ENCODE measurements around the gene IP6K3.

Gene IP6K3

DNA sequence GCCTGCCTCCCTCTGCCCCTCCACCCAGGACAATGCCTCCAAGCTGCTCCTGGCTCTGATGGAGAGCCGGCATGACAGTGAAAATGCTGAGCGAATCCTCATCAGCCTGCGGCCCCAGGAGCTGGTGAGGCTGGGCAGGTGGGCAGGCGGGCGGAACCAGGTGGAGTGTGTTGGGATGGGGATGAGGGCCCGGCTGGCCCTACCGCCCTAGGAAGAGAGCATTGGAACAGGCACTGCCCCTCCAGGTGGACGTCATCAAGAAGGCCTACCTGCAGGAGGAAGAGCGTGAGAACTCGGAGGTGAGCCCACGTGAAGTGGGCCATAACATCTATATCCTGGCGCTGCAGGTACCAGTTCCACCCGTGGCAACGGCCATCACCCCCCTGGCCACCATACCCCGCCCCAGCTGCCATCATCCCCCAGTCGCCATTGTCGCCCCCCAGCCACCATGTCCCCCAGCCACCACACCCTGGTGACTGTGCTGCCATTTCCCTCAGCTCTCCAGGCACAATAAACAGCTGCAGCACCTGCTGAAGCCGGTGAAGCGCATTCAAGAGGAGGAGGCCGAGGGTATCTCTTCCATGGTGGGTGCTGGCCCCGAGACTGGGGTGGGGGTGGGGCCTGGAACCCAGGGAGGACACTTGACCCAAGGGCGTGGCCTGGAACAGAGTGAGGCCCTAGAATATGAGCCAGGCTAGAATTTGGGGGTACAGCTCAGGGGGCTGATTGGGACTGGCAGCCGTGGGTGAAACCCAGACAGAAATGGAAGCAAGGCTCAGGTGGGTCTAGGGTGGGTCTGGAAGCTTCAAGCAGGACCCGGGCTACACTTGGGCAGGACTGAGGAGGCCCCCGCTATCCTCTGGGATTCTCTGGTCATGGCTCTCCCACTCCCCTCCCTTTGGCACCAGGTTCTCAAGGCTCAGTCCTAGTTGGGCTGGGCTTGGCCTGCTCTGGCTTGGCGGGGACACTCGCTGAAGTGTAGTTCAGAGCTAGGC, 59.4 kb downstream of the IP6K3 start:
- DNase-seq = no peak

DNA sequence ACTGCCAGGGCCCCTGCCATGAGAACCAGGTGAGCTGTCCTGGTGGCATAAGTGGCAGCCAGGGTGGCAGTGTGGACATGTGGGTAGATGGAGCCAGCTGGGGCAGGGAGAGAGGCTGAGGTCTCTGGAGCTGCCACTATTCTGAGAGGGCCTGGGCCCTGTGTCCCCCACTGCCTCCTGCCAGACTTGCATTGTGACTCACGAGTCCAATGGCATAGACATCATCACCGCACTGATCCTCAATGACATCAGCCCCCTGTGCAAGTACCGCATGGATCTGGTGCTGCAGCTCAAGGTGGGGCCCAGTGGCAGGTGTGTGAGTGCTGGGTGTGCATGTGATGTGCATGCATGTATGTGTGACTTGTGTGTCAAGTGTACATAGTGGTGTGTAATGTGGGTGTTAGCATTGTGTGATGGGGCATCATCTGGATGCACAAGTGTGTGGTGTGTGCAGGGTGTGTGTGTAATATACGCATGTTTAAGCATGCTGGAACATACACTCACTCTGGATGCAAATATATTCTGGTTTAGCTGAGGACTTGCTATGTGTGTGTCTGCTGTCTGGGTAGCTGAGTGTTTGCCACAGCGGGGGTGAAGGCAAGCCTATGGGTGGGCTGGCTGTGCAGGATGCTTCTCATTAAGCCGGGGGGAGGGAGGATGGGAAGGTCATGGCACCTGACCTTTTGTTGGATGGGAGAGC, 60.3 kb downstream of the IP6K3 start:
- no peak for DNase-seq

DNA sequence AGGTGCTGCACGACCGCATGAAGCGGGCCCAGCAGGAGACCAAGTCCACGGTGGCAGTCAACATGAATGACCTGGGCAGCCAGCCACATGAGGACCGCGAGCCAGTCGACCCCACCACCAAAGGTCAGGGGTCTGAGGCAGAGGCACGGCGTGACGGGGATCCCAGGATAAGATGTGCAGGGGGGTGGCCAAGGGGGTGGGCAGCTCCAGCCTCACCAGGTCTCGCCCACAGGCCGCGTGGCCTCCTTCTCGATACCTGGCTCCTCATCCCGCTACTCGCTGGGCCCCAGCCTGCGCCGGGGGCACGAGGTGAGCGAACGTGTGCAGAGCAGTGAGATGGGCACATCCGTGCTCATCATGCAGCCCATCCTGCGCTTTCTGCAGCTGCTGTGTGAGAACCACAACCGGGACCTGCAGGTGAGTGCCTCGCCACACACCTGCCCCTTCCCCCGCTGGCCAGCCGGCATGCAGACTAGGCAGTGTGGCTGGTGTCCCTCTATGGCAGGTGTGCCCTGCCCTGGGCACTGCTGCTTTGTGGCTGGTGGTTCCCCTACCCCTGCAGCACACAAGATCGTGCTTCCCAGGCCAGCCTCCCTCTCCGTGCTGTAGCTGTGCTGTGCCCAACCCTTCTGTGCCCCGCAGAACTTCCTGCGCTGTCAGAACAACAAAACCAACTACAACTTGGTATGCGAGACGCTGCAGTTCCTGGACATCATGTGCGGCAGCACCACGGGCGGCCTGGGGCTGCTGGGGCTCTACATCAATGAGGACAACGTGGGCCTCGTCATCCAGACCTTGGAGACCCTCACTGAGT, 61.1 kb downstream of the IP6K3 start:
- no peak for DNase-seq

DNA sequence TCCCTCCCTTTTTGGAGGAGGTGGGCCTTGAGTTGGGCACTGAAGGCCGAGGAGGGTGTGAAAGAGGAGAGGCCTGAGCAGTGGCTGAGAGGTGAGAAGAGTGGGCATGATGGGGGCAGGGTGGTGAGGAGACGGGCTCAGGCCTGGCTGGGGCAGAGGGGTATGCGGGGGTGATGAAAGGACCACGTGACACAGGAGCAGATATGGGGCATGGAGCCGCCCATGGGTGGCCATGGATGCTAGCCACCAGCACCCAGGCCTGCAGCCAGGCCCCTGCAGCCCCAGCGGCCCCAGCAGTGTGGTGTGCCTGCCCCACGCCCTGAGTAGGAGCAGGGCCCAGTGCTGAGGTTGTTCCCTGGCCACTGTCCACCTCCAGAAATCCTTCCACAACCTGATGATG, 61.7 kb downstream of the IP6K3 start:
- DNase-seq = no peak

DNA sequence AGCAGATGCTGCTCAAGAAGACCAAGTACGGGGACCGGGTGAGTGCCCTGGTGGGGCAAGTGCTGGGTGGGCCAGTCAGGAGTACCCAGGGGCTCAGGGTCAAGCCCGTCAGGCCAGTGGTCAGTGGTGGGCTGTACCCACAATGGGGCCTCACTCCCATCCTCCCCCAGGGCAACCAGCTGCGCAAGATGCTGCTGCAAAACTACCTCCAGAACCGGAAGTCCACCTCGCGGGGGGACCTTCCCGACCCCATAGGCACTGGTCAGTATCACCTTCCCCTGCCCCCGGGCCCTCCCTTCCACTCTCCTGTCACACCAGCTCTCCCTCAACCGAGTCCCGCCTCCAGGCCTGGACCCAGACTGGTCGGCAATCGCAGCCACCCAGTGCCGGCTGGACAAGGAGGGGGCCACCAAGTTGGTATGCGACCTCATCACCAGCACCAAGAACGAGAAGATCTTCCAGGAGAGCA, 62.2 kb downstream of the IP6K3 start:
- no peak for DNase-seq

DNA sequence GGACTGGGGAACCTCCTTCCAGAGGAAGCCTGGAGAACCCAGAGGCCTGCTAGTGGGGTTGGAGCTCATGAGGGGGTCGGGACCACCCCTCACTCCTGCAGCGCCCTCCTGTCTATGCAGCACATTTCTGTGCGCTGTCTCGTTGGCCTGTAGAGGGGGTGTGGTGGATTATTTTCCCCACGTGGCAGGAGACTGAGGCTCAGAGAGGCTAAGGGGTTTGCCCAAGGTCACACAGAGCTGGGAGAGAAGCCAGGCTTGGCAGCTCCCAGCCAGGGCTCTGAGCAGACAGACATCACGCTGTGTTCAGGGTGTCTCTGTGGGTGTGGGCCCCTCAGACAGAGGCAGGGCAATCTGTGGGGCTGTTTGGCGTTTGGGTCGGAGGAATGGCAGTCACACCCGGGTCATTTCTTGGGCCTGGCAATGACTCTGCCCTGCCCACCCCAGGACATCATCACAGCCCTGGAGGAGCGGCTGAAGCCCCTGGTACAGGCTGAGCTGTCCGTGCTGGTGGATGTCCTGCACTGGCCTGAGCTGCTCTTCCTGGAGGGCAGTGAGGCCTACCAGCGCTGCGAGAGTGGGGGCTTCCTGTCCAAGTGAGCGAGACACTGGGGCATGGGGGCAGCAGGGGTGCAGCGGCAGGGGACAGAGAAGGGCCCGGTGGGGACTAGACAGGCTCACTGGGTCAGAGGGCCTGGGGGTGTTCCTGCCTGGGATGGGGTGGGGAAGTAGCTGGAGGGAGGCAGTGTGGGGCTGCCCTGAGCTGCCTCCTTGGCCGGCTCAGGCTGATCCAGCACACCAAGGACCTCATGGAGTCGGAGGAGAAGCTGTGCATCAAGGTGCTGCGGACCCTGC, 62.9 kb downstream of the IP6K3 start:
- no peak for DNase-seq

DNA sequence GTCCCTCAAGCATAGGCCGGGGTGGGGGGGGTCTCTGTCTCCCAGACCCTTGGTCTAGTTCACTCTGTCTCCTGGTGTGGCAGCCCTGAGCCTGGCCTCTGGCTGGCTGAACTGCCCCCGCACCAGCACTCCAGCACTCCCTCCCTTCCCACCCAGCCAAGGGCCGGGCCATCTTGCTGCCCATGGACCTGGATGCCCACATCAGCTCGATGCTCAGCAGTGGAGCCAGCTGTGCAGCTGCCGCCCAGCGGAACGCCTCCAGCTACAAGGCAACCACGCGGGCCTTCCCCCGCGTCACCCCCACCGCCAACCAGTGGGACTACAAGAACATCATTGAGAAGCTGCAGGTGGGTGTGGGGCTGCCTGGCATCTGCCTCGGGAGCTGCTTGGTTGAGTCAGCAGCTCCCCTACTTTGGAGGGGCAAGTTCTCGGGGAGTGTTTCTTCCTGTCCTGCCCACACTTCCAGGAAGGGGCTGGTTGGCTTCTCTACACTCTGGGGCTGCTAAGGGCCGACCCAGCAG, 63.6 kb downstream of the IP6K3 start:
- DNase-seq = no peak

DNA sequence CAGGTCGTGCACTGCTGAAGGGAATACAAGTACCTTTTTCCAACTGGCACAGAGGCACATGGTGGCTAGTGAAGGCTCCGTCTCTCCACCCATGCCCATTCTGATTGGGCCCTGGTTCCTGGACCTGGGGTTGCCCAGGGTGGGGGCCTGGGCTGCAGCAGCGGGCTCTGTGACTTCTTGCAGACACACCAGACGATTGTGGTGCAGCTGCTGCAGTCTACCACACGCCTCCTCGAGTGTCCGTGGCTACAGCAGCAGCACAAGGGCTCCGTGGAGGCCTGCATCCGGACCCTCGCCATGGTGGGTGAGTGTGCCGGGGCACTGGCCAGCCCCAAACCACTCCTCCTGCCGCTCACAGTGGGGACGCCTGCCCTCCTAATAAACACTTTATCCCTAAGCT, 64.4 kb downstream of the IP6K3 start:
- DNase-seq = no peak

DNA sequence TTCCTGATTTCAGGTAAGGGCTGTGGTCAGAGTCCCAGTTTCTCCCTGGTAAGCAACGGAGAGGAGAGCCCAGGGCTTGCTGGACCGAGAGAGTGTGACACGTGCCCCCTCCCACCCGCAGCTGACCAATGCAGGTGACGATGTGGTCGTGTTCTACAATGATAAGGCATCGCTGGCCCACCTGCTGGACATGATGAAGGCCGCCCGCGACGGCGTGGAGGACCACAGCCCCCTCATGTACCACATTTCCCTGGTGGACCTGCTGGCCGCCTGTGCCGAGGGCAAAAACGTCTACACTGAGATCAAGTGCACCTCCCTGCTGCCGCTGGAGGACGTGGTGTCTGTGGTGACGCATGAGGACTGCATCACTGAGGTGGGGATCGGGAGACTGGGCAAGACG, 66.9 kb downstream of the IP6K3 start:
- no peak for DNase-seq

DNA sequence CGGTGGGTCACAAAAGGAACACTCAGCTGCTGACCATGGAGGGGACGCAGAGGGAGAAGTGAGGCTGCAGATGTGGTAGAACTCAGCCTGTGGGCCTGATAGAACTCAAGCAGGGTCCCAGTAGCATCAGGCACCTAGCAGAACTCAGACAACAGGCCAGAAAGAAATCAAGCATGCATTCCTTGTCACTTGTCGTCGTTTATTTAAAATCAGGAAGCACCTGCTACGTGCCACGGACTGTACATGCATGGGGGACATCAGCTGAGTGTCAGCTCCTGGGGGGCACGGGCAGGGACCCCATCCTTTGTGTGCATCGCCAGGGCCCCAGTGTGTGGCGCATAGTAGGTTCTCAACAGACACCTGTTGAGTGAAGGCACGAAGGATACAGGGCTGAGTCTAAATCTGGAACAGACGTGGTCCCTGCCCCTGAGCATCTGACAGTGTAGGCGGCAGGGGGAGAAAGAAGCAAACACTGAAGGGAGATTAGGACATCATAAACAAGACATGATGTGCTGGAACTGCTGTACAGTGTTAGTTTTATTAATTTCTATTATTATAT, 67.7 kb downstream of the IP6K3 start:
- no peak for DNase-seq

DNA sequence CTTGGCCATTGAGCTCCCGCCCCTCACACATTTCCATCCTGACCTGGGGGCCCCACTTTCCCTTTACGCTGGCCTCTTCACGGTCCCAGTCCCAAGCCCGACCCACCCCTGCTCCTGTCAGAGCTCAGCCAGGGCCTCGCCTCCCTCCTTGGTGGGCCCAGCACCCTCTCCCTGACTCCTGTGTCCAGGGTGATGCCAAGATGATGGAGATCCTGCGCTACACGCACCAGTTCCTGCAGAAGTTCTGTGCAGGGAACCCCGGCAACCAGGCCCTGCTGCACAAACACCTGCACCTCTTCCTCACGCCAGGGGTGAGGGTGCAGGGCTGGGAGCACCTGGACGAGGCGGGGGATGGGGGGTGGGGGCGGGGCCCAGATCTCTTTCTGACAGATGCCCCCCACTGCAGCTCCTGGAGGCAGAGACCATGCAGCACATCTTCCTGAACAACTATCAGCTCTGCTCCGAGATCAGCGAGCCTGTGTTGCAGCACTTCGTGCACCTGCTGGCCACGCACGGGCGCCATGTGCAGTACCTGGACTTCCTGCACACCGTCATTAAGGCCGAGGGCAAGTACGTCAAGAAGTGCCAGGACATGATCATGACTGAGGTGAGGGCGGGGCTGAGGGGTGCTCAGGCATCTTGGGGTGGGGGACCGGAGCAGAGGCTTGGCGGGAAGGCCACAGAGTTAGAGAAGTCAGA, 68.3 kb downstream of the IP6K3 start:
- no peak for DNase-seq

DNA sequence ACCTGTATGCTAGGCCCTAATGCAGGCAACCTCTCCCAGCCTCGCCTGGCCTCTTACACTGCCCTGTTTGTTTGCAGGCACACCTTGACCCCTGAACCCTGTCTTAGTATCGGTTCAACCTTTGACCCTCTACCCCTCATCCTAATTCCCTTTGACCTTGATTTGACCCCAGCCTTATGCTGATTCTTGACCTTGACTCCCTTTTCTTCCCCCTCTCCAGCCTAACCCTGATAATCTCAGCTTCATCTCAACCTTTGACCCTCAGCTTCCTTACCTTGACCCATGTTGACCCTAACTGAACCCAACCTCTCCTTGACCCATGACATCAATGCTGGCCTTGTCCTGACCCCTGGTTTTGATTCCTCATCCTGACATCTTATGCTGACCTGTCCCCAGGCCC, 69.0 kb downstream of the IP6K3 start:
- no peak for DNase-seq

DNA sequence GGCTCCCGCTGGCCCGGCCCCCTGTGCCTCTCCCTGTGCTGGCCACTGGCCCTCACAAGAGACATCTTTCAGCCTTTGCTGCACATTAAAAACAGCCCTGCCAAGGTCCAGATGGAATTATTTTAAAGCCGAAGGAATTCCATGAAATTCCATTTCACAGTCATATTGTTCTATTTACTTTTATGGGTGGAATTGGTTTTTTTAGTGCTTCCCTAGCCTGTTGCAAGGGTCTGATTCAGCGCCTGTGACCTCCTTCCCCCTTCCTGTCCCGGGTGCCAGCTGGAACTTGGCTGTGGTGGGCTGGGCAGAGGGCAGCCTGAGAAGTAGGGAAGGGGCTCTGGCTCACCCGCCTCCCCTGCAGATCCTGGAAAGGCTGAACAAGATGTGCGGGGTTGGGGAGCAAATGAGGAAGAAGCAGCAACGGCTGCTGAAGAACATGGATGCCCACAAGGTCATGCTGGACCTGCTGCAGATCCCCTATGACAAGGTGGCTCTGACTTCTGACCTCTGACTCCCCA, 69.5 kb downstream of the IP6K3 start:
- no peak for DNase-seq

DNA sequence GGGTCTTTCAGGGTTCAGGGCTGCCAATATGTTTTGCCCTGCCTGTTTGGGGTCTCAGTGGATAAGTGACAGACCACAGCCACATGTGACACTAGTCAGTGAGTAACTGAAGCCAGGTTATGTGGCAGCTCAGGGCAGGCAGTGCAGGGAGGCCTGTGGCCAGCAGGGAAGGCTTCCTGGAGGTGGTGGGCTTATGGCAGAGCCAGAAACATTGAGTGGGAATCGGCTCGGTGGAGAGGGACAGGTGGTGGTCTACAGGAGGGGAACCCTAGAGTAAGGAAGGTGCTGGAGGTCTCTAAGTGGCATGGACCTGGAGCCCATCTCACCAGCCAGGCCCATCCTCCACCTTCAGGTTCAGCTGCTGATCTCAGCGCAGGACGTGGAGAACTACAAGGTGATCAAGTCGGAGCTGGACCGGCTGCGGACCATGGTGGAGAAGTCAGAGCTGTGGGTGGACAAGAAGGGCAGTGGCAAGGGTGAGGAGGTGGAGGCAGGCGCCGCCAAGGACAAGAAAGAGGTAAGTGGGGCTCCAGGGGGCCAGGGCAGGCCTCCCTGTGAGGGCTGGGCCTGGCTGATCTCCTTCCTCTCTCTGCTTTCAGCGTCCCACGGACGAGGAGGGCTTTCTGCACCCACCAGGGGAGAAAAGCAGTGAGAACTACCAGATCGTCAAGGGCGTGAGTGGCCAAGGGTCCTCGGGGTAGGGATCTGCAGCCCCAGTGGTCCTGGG, 70.1 kb downstream of the IP6K3 start:
- no peak for DNase-seq

DNA sequence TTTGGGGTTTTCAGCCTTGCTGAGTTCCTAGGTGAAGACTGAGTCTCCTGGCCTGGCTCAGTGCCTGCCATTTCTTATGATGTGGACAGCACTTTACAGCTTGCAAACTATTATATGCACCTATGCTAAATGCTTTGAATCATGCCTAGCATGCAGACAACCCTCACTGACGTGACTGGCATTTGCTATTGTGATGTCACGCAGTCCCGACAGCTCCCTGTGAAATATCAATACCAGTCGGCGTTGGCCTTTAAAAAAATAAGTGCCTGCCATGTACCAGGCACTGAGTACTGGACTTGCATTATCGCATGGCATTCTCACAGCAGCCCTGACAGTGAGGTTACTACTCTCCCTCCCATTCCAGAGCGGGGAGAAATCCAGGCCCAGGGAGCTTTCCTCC, 70.7 kb downstream of the IP6K3 start:
- no peak for DNase-seq

DNA sequence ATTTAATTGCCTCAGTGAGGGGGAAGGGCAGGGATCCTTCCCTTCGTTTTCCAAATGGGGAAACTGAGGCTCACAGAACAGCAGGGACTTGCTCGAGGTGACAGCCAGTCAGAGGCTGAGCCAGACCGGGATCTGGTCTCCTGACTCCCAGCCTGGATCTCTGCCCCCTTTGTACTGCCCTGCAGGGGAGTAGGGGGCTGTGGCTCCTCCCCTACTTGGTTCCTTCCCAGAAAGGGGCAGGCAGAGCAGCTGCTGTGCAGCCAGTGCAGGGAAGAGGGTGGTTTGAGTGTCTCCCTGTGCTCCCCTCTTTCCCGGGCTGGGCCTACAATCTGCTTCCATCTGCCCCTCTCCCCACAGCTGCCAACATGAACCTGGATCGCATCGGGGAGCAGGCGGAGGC, 72.9 kb downstream of the IP6K3 start:
- no peak for DNase-seq

DNA sequence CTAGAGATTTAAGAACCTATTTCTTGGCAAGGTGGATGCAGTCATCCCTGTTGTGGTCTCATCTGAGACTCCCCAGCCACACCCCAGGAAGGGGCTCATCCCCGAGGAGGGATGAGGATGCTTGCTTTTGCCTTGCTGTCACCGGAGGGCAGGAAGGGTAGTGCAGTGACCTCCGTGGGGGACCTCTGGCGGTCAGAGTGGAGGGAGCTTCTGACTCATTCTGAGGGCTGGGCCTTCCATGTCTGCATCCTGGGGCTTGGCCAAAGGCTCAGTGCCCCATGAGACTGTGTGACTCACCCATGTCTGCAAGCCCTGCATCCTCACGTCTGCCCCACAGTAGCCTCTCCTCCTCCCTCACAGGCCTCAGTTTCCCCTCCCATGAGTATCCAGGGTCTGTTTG, 73.9 kb downstream of the IP6K3 start:
- DNase-seq = no peak

DNA sequence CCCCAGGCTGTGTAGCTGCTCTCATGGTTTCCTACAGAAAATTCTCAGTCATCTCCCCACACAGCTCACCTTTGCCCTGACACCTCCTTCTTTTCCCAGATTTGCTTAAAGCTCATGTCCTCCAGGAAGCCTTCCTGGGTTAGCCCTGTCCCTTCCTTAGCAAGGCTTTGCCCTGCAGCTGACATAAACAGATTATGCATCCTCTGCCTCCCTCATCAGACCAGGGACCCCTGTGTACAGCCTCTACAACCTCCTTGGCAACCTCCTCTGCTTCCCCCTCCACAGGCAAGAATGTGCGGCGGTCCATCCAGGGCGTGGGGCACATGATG, 75.0 kb downstream of the IP6K3 start:
- no peak for DNase-seq

Measured in CD4-positive, alpha-beta T cell treated with Interferon gamma for 1 hour (primary cell).